Fibroblast of skin of scalp (primary cell): ENCODE measurements around the gene NT5C3A.

Experiments used
- DNase-seq: peaks from one replicate; pipeline ENCODE4 v3.0.0-alpha.2; 2013

NT5C3A gene

GRCh38 chr7:33075818-33076518 is 13.4 kb upstream of the NT5C3A start:
- no peak for DNase-seq

- no peak for DNase-seq
These were observed 10.7 kb upstream of the NT5C3A start for GRCh38 chr7:33073243-33073642.

- DNase-seq = peak; percentile 73
These were observed 9.9 kb upstream of the NT5C3A start for GRCh38 chr7:33072471-33072870.

- no peak for DNase-seq
These were observed 8.3 kb upstream of the NT5C3A start for GRCh38 chr7:33070831-33071230.

GRCh38 chr7:33070277-33070676 is 7.7 kb upstream of the NT5C3A start:
- DNase-seq = no peak

- no peak for DNase-seq
These were observed 5.3 kb upstream of the NT5C3A start for GRCh38 chr7:33067921-33068320.

- no peak for DNase-seq
These were observed 4.2 kb upstream of the NT5C3A start for GRCh38 chr7:33066771-33067170.

GRCh38 chr7:33065981-33066380 is 3.4 kb upstream of the NT5C3A start:
- no peak for DNase-seq

- DNase-seq = peak; percentile 96
These were observed 337 bp upstream of the NT5C3A start for GRCh38 chr7:33062782-33063443.

- no peak for DNase-seq
These were observed 1.2 kb downstream of the NT5C3A start for GRCh38 chr7:33061282-33061937.

- DNase-seq = no peak
These were observed 2.9 kb downstream of the NT5C3A start for GRCh38 chr7:33059635-33060034.

- no peak for DNase-seq
These were observed 7.4 kb downstream of the NT5C3A start for GRCh38 chr7:33055158-33055557.

- peak; percentile 6 for DNase-seq
These were observed 8.2 kb downstream of the NT5C3A start for GRCh38 chr7:33054261-33054964.

GRCh38 chr7:33053721-33054120 is 8.9 kb downstream of the NT5C3A start:
- DNase-seq = no peak

GRCh38 chr7:33050535-33051318 is 11.8 kb downstream of the NT5C3A start:
- DNase-seq = peak; percentile 53

- no peak for DNase-seq
These were observed 13.9 kb downstream of the NT5C3A start for GRCh38 chr7:33048704-33049103.

- DNase-seq = no peak
These were observed 14.3 kb downstream of the NT5C3A start for GRCh38 chr7:33048257-33048656.

- DNase-seq = peak; percentile 48
These were observed 17.6 kb downstream of the NT5C3A start for GRCh38 chr7:33044986-33045385.

GRCh38 chr7:33044401-33044718 is 18.2 kb downstream of the NT5C3A start:
- DNase-seq = no peak

GRCh38 chr7:33043501-33044400 is 18.8 kb downstream of the NT5C3A start:
- no peak for DNase-seq

GRCh38 chr7:33041631-33042428 is 20.7 kb downstream of the NT5C3A start:
- no peak for DNase-seq
